HCT116 (cell line): ENCODE results near the gene KDM2B. TPM values are rescaled to one million over a fixed set of nuclear protein-coding genes. Genes with fewer than 3 reads are reported as not detected.

Experiments used
- ATAC-seq: fragments of 200-7000 bp; cut with Tn5 transposase; 2 replicates; pipeline ENCODE4 v1.9.1; 2020; ENCODE audit warnings: mild to moderate bottlenecking, moderate library complexity
- BruUV-seq: library from RNA; stranded (reverse); fragments of 400-500 nt; replicated peaks from 2 replicates; lab custom pipeline; 2021; lab: Mats Ljungman, UMichigan
- CTCF ChIA-PET: fragments of 300-600 bp; sonication (Branson Sonifier 250); formaldehyde crosslinking; loops from one replicate; lab custom pipeline; 2021; ENCODE audit warnings: antibody characterized with exemption; lab: Charles Lee
- POLR2A ChIA-PET: fragments of 300-600, 350-600 bp; sonication (Branson Sonifier 250); formaldehyde crosslinking; loops from one replicate; lab custom pipeline; 2021; ENCODE audit warnings: antibody characterized with exemption; lab: Charles Lee
- RAD21 ChIA-PET, 2 experiments: fragments of 300-600 bp; sonication (Branson Sonifier 250); formaldehyde crosslinking; loops; one replicate each; lab custom pipeline; 2023; ENCODE audit warnings: low total read pairs in 2 of 2; ENCODE audit not compliant: uncharacterized antibody in 2 of 2, unreplicated experiment in 2 of 2, low non-redundant PET in 1 of 2; lab: Charles Lee
- DNase-seq: peaks from one replicate; pipeline ENCODE4 v3.0.0-alpha.2; 2010; ENCODE audit warnings: low read depth, low spot score
- H2AFZ ChIP-seq: fragments of 200-600 bp; shearing (Covaris generic), sonication (generic); 2 replicates; pipeline ENCODE4 v1.6.1; 2017; ENCODE audit warnings: low read depth, mixed run types, mixed read lengths, antibody characterized with exemption, low read length; ENCODE audit not compliant: poor library complexity, severe bottlenecking
- H3K27ac ChIP-seq: 2 replicates; pipeline ENCODE4 v1.5.1; 2012; ENCODE audit warnings: low read depth, low read length
- H3K27me3 ChIP-seq: fragments of 200-600 bp; sonication (generic); 2 replicates; pipeline ENCODE4 v1.6.1; 2016; ENCODE audit warnings: mixed run types, low read length, mixed read lengths; ENCODE audit not compliant: insufficient read depth
- H3K36me3 ChIP-seq, 2 experiments: fragments of 200-500 bp in 1 of 2; fragments of 200-600 bp in 1 of 2; sonication (Bioruptor generic) in 1 of 2; sonication (generic) in 1 of 2; 2 replicates each; pipeline versions ENCODE4 v1.5.1 to v1.6.1; 2014 to 2016; ENCODE audit warnings: low read length in 2 of 2, inconsistent platforms in 1 of 2, mixed read lengths in 1 of 2, mixed run types in 1 of 2; ENCODE audit not compliant: insufficient read depth in 2 of 2, control insufficient read depth in 1 of 2
- H3K4me1 ChIP-seq, 2 experiments: fragments of 200-600 bp in 1 of 2; sonication (generic) in 1 of 2; 2 replicates each; pipeline versions ENCODE4 v1.5.1 to v1.6.1; 2012 to 2017; ENCODE audit warnings: low read length in 2 of 2, inconsistent platforms in 1 of 2, mild to moderate bottlenecking in 1 of 2, mixed read lengths in 1 of 2, mixed run types in 1 of 2, moderate library complexity in 1 of 2; ENCODE audit not compliant: insufficient read depth in 2 of 2, control insufficient read depth in 1 of 2
- H3K4me2 ChIP-seq: fragments of 200-600 bp; sonication (generic); 2 replicates; pipeline ENCODE4 v1.6.1; 2017; ENCODE audit warnings: mixed run types, low read length, mixed read lengths
- H3K4me3 ChIP-seq, 2 experiments: fragments of 200-600 bp in 1 of 2; sonication (generic) in 1 of 2; replicated peaks in 1 of 2; 2 replicates each; pipeline ENCODE4 v1.5.1; 2011 to 2016; ENCODE audit warnings: low read length in 2 of 2, control low read depth in 1 of 2, low read depth in 1 of 2, mild to moderate bottlenecking in 1 of 2, mixed read lengths in 1 of 2, mixed run types in 1 of 2
- H3K79me2 ChIP-seq: fragments of 200-600 bp; sonication (generic); 2 replicates; pipeline ENCODE4 v1.6.1; 2017; ENCODE audit warnings: mild to moderate bottlenecking, mixed run types, low read length, moderate library complexity, mixed read lengths; ENCODE audit not compliant: insufficient read depth
- H3K9ac ChIP-seq: fragments of 200-600 bp; sonication (generic); 2 replicates; pipeline ENCODE4 v1.6.1; 2016; ENCODE audit warnings: low read length, mixed read lengths
- H3K9me2 ChIP-seq: fragments of 200-600 bp; sonication (generic), shearing (Covaris generic); 2 replicates; pipeline ENCODE4 v1.6.1; 2017; ENCODE audit warnings: mixed run types, mild to moderate bottlenecking, moderate library complexity; ENCODE audit not compliant: insufficient read depth
- H3K9me3 ChIP-seq, 2 experiments: fragments of 200-500 bp in 1 of 2; fragments of 200-600 bp in 1 of 2; sonication (Bioruptor generic) in 1 of 2; sonication (generic) in 1 of 2; 2 replicates each; pipeline ENCODE4 v1.6.1; 2014 to 2017; ENCODE audit warnings: low read length in 2 of 2, mixed read lengths in 2 of 2, inconsistent platforms in 1 of 2, low read depth in 1 of 2, mild to moderate bottlenecking in 1 of 2, mixed run types in 1 of 2, moderate library complexity in 1 of 2; ENCODE audit not compliant: control insufficient read depth in 1 of 2, insufficient read depth in 1 of 2
- H4K20me1 ChIP-seq: fragments of 200-600 bp; sonication (generic), shearing (Covaris generic); 2 replicates; pipeline ENCODE4 v1.6.1; 2017; ENCODE audit warnings: mixed run types, mild to moderate bottlenecking, moderate library complexity; ENCODE audit not compliant: insufficient read depth
- CEBPB ChIP-seq: IDR thresholded peaks from 2 replicates; pipeline ENCODE4 v1.6.1; 2012; ENCODE audit warnings: low read depth
- EGR1 ChIP-seq: IDR thresholded peaks from 2 replicates; pipeline ENCODE4 v1.6.1; 2012; ENCODE audit warnings: low read depth
- ELF1 ChIP-seq: IDR thresholded peaks from 2 replicates; pipeline ENCODE4 v1.6.1; 2012; ENCODE audit warnings: low read depth, borderline replicate concordance
- EZH2 ChIP-seq: fragments of 200-600 bp; sonication (generic); IDR thresholded peaks from 2 replicates; pipeline ENCODE4 v1.6.1; 2017; ENCODE audit warnings: antibody characterized with exemption, mixed run types
- JUND ChIP-seq: IDR thresholded peaks from 2 replicates; pipeline ENCODE4 v1.6.1; 2012
- POLR2A ChIP-seq: IDR thresholded peaks from 2 replicates; pipeline ENCODE4 v1.7.0; 2011; ENCODE audit warnings: borderline replicate concordance; ENCODE audit not compliant: insufficient read depth, insufficient read length; ENCODE audit errors: extremely low read depth
- SIN3A ChIP-seq: IDR thresholded peaks from 2 replicates; pipeline ENCODE4 v1.6.1; 2012; ENCODE audit warnings: low read depth
- SP1 ChIP-seq: IDR thresholded peaks from 2 replicates; pipeline ENCODE4 v1.6.1; 2012; ENCODE audit warnings: low read depth
- YY1 ChIP-seq: IDR thresholded peaks from 2 replicates; pipeline ENCODE4 v1.6.1; 2011; ENCODE audit warnings: low read length, low read depth, moderate library complexity, mild to moderate bottlenecking; ENCODE audit not compliant: insufficient replicate concordance; ENCODE audit errors: extremely low read depth
- ZNF274 ChIP-seq: fragments of 200-500 bp; sonication (Bioruptor generic); IDR thresholded peaks from 2 replicates; pipeline ENCODE4 v1.6.1; 2014; ENCODE audit warnings: mild to moderate bottlenecking, low read depth, low read length, inconsistent platforms
- intact Hi-C: fragments of 100-400 bp; cut with micrococcal nuclease; formaldehyde crosslinking; loops from 2 replicates; pipeline ENCODE4 v1.10.0; 2022
- total RNA-seq: library from RNA; stranded (reverse); gene quantifications from one replicate; pipeline ENCODE4 v1.2.1, GENCODE V29; 2021; ENCODE audit not compliant: unreplicated experiment
- TF ChIP-seq, protein P1 (sequence below): IDR thresholded peaks from 2 replicates; pipeline ENCODE4 v1.6.1; 2012
- TF ChIP-seq, protein P2 (sequence below): IDR thresholded peaks from 2 replicates; pipeline ENCODE4 v1.6.1; 2012
- TF ChIP-seq, protein P3 (sequence below): IDR thresholded peaks from 2 replicates; pipeline ENCODE4 v1.6.1; 2012; ENCODE audit warnings: low read depth

KDM2B gene
- total RNA-seq, 1 experiment from 2014 or later, result 36.7 TPM

DNA sequence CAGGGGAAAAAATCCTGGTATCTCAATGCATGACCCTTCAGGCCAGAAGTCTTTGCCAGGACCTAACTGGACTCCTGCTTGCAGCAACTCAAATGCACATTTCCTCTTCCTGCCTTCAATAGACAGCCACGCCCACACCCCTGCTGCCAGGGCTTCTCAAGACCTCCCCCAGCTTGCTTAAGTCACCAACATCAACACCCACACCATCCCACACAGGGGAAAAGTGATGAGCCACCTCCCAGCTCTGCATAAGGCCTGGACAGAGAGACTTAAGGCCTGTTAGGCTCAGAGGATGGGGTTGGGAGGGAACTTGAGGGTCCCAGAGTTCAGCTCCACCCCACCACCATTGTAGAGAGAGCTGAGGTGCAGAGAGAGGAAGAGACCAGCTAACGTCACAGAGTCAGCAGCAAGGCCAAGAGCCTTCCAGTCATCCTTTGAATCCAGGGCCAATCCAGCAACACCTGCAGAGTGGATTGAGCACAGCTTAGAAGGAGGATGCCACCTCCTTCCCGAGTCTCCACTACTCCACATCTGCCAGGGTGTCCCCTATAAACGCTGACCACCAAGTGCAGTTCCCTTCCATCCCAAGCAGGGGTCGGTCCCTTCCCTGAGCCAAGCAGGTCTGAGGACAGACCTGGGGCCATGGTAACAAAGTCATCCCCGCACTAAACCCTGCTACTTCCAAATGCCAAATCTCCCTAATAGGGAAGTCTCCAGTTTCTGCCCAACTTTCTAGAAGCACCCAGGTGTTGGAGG lies 50.0 kb downstream of the KDM2B start:
- ChIA-PET CTCF (no interaction called here), RAD21 (no interaction called here), POLR2A (no interaction called here)
- Histone ChIP-seq H3K27ac (no peak overlapping the region), H3K9me2 (no peaks in the 10 kb centered on the region), H4K20me1 (no peaks in the 10 kb centered on the region), H3K4me3 (no peak overlapping the region), H3K36me3 (no peaks in the 10 kb centered on the region), H3K9me3 (no peaks in the 10 kb centered on the region), H3K4me2 (peak overlapping the region; percentile 36), H3K9ac (no peak overlapping the region), H2AFZ (no peak overlapping the region), H3K4me1 (peaks cover 4 to 13% of the 10 kb centered on the region in 2 experiments; a peak in 3 of 4 replicates), H3K79me2 (no peaks in the 10 kb centered on the region), H3K27me3 (no peaks in the 10 kb centered on the region)
- ATAC-seq (peak; percentile 70), DNase-seq (no peak)
- TF ChIP-seq SP1, result no peak
- no peak for TF ChIP-seq ELF1
- TF ChIP-seq POLR2A, result no peak
- TF ChIP-seq YY1, result no peak
- TF ChIP-seq, protein P1, sequence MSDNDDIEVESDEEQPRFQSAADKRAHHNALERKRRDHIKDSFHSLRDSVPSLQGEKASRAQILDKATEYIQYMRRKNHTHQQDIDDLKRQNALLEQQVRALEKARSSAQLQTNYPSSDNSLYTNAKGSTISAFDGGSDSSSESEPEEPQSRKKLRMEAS, result no peak
- TF ChIP-seq EZH2, result no peak
- no peak for TF ChIP-seq CEBPB
- TF ChIP-seq, protein P2, sequence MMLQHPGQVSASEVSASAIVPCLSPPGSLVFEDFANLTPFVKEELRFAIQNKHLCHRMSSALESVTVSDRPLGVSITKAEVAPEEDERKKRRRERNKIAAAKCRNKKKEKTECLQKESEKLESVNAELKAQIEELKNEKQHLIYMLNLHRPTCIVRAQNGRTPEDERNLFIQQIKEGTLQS, result no peak
- TF ChIP-seq ZNF274, result no peak
- no peak for TF ChIP-seq SIN3A
- BruUV-seq, result no TSS peak
- intact Hi-C loops, result no loop called here

DNA sequence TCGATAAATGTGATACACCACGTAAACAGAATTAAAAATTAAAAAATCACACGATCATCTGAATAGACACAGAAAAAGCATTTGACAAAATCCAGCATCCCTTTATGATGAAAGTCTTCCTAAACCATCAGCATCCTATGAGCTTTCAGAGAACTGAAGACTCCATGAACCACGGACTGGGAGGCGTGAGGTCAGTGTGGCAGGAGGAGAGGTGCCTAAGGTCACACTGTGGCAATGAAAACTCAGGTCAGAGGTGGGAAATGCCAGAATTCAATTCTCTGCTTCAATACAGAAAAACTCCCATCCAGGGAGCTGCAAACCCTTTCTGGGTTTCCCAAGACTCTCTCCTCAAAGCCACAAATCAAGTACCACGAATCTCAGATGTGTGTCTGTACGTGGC lies 51.6 kb downstream of the KDM2B start:
- no peak overlapping the region for H2AFZ ChIP-seq
- peaks cover 4 to 11% of the 10 kb centered on the region in 2 experiments; a peak in 3 of 4 replicates for H3K4me1 ChIP-seq
- POLR2A ChIA-PET, result no interaction called here
- CTCF ChIA-PET, result no interaction called here
- no peak for ATAC-seq
- no peak overlapping the region for H3K4me2 ChIP-seq
- DNase-seq, result no peak
- no peaks in the 10 kb centered on the region for H3K27me3 ChIP-seq
- TF ChIP-seq JUND (no peak), YY1 (no peak), SIN3A (no peak), EGR1 (no peak)
- TF ChIP-seq, protein P3, sequence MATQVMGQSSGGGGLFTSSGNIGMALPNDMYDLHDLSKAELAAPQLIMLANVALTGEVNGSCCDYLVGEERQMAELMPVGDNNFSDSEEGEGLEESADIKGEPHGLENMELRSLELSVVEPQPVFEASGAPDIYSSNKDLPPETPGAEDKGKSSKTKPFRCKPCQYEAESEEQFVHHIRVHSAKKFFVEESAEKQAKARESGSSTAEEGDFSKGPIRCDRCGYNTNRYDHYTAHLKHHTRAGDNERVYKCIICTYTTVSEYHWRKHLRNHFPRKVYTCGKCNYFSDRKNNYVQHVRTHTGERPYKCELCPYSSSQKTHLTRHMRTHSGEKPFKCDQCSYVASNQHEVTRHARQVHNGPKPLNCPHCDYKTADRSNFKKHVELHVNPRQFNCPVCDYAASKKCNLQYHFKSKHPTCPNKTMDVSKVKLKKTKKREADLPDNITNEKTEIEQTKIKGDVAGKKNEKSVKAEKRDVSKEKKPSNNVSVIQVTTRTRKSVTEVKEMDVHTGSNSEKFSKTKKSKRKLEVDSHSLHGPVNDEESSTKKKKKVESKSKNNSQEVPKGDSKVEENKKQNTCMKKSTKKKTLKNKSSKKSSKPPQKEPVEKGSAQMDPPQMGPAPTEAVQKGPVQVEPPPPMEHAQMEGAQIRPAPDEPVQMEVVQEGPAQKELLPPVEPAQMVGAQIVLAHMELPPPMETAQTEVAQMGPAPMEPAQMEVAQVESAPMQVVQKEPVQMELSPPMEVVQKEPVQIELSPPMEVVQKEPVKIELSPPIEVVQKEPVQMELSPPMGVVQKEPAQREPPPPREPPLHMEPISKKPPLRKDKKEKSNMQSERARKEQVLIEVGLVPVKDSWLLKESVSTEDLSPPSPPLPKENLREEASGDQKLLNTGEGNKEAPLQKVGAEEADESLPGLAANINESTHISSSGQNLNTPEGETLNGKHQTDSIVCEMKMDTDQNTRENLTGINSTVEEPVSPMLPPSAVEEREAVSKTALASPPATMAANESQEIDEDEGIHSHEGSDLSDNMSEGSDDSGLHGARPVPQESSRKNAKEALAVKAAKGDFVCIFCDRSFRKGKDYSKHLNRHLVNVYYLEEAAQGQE, result no peak
- no peak overlapping the region for H3K9ac ChIP-seq
- no TSS peak for BruUV-seq
- RAD21 ChIA-PET, result no interaction called here
- no peaks in the 10 kb centered on the region for H3K9me2 ChIP-seq
- H3K79me2 ChIP-seq, result no peaks in the 10 kb centered on the region
- H3K9me3 ChIP-seq, result no peaks in the 10 kb centered on the region
- H3K36me3 ChIP-seq, result no peaks in the 10 kb centered on the region
- H3K27ac ChIP-seq, result no peak overlapping the region
- no peak overlapping the region for H3K4me3 ChIP-seq
- intact Hi-C loops, result no loop called here
- H4K20me1 ChIP-seq, result no peaks in the 10 kb centered on the region
